ENCODE measurements around the gene SVIL.
"Not testable (repeated sequence)": the region's sequence is repeated elsewhere in the genome, so short reads cannot be mapped to it uniquely, and the experiment has no call there.

Gene SVIL

GRCh38 chr10:29619241-29619669, 15.5 kb downstream of the SVIL start:
- no peak for DNase-seq

- peak; percentile 83 for DNase-seq
Observed at GRCh38 chr10:29618341-29619171, 16.2 kb downstream of the SVIL start.

- no peak for DNase-seq
Observed at GRCh38 chr10:29617880-29618340, 16.9 kb downstream of the SVIL start.

- no peak for DNase-seq
Observed at GRCh38 chr10:29616542-29616941, 18.2 kb downstream of the SVIL start.

GRCh38 chr10:29615195-29615594, 19.6 kb downstream of the SVIL start:
- no peak for DNase-seq

- DNase-seq = not testable (repeated sequence)
Observed at GRCh38 chr10:29614289-29614688, 20.5 kb downstream of the SVIL start.

- no peak for DNase-seq
Observed at GRCh38 chr10:29613791-29614190, 21.0 kb downstream of the SVIL start.

GRCh38 chr10:29613196-29613595, 21.6 kb downstream of the SVIL start:
- no peak for DNase-seq

- DNase-seq = no peak
Observed at GRCh38 chr10:29612657-29613056, 22.1 kb downstream of the SVIL start.

GRCh38 chr10:29611781-29612381, 22.9 kb downstream of the SVIL start:
- no peak for DNase-seq

GRCh38 chr10:29610876-29611647, 23.7 kb downstream of the SVIL start:
- DNase-seq = no peak

GRCh38 chr10:29610331-29610730, 24.4 kb downstream of the SVIL start:
- not testable (repeated sequence) for DNase-seq

GRCh38 chr10:29609696-29610095, 25.1 kb downstream of the SVIL start:
- DNase-seq = no peak

- DNase-seq = no peak
Observed at GRCh38 chr10:29608476-29609301, 26.1 kb downstream of the SVIL start.

GRCh38 chr10:29608062-29608461, 26.7 kb downstream of the SVIL start:
- DNase-seq = no peak

GRCh38 chr10:29607576-29607975, 27.2 kb downstream of the SVIL start:
- no peak for DNase-seq

GRCh38 chr10:29606693-29607092, 28.1 kb downstream of the SVIL start:
- DNase-seq = not testable (repeated sequence)

GRCh38 chr10:29604291-29604825, 30.4 kb downstream of the SVIL start:
- no peak for DNase-seq

- no peak for DNase-seq
Observed at GRCh38 chr10:29603223-29603896, 31.4 kb downstream of the SVIL start.

- DNase-seq = no peak
Observed at GRCh38 chr10:29600821-29601220, 34.0 kb downstream of the SVIL start.

- DNase-seq = no peak
Observed at GRCh38 chr10:29600067-29600466, 34.7 kb downstream of the SVIL start.

GRCh38 chr10:29598851-29599311, 35.9 kb downstream of the SVIL start:
- DNase-seq = no peak

Data from islet precursor cell (in vitro differentiated cells).